ENCODE measurements around the gene NLGN1. TPM values are rescaled to one million over a fixed set of nuclear protein-coding genes. Genes with fewer than 3 reads are reported as not detected.

NLGN1 gene
- total RNA-seq, 1 donor from 2014 or later = 3.9 TPM

DNA sequence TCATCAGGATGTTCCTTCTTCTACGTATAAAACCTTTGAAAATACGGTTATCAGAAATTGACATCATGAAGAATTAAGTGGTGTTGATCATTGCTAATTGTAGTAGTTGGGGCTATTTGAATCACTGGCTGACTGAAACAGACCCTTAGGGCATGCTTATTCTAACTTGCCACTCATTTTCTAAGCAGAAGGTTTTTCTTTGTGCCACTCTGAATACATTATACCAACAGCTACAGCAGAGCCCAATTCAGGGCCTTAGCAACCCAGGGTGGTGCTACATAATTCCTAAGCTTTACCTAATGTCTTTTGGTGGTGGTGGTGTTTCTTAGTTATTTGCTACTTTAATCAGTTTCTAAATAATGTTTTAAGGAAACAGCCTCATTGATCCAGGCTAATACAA, 524.2 kb downstream of the NLGN1 start:
- intact Hi-C loops (cut with DNase I) = no loop called here
- no peaks in the 10 kb centered on the region for H3K9me3 ChIP-seq
- ATAC-seq = no peak

GRCh38 chr3:173923204-173923603, 525.7 kb downstream of the NLGN1 start:
- ATAC-seq = no peak
- Histone ChIP-seq H3K4me1 (no peaks in the 10 kb centered on the region), H3K27me3 (ENCODE audit: low read depth) (no peaks in the 10 kb centered on the region), H3K27ac (no peak overlapping the region), H3K36me3 (no peaks in the 10 kb centered on the region), H3K9me3 (no peaks in the 10 kb centered on the region), H3K4me3 (no peak overlapping the region)
- no peak for TF ChIP-seq CTCF (IDR thresholded peaks at IDR 0.05)
- no peak for DNase-seq
- intact Hi-C loops (cut with DNase I) = no loop called here

More for the DNA sequence above, 524.2 kb downstream of the NLGN1 start:
- H3K27ac ChIP-seq = no peak overlapping the region
- no peak for TF ChIP-seq CTCF (IDR thresholded peaks at IDR 0.05)
- no peaks in the 10 kb centered on the region for H3K27me3 ChIP-seq (ENCODE audit: low read depth)
- H3K4me1 ChIP-seq = no peaks in the 10 kb centered on the region
- DNase-seq = no peak
- no peak overlapping the region for H3K4me3 ChIP-seq
- H3K36me3 ChIP-seq = no peaks in the 10 kb centered on the region

- DNase-seq (no peak), ATAC-seq (no peak)
- no peak for TF ChIP-seq CTCF (IDR thresholded peaks at IDR 0.05)
- Histone ChIP-seq H3K27ac (no peak overlapping the region), H3K4me1 (no peaks in the 10 kb centered on the region), H3K9me3 (no peaks in the 10 kb centered on the region), H3K4me3 (no peak overlapping the region), H3K36me3 (no peaks in the 10 kb centered on the region), H3K27me3 (ENCODE audit: low read depth) (no peaks in the 10 kb centered on the region)
- intact Hi-C loops (cut with DNase I) = no loop called here
Measured at GRCh38 chr3:173930251-173930650, 532.7 kb downstream of the NLGN1 start.

- Histone ChIP-seq H3K4me1 (no peaks in the 10 kb centered on the region), H3K4me3 (no peak overlapping the region), H3K9me3 (no peaks in the 10 kb centered on the region), H3K36me3 (no peaks in the 10 kb centered on the region), H3K27me3 (ENCODE audit: low read depth) (no peaks in the 10 kb centered on the region), H3K27ac (no peak overlapping the region)
- no peak for TF ChIP-seq CTCF (IDR thresholded peaks at IDR 0.05)
- intact Hi-C loops (cut with DNase I) = no loop called here
- no peak for DNase-seq
- ATAC-seq = no peak
Measured at GRCh38 chr3:173932624-173933023, 535.1 kb downstream of the NLGN1 start.

GRCh38 chr3:173933113-173933512, 535.6 kb downstream of the NLGN1 start:
- H3K4me3 ChIP-seq = no peak overlapping the region
- H3K36me3 ChIP-seq = no peaks in the 10 kb centered on the region
- intact Hi-C loops (cut with DNase I) = no loop called here
- no peak for TF ChIP-seq CTCF (IDR thresholded peaks at IDR 0.05)
- no peak overlapping the region for H3K27ac ChIP-seq
- H3K4me1 ChIP-seq = no peaks in the 10 kb centered on the region
- no peaks in the 10 kb centered on the region for H3K9me3 ChIP-seq
- ATAC-seq = no peak
- H3K27me3 ChIP-seq (ENCODE audit: low read depth) = no peaks in the 10 kb centered on the region
- no peak for DNase-seq

DNA sequence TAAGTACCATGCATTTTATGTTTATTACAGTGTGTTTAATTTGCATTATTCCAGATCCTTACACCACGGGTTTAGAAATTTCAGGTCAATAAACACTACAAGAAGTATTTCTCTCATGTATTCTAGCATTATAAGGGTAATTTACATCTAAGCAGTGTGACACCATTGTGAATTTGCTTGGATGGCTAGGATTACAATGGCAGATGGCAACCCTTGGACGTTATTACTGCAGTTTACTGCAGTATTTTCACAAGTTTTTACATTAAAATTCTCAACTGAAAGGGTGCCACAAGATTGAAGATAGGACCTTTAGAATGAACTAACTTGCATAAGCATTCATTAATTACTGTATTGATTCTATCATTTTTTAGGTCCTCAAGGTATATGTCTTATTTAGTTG, 538.8 kb downstream of the NLGN1 start:
- intact Hi-C loops (cut with DNase I) = no loop called here
- no peak for TF ChIP-seq CTCF (IDR thresholded peaks at IDR 0.05)
- Histone ChIP-seq H3K9me3 (no peaks in the 10 kb centered on the region), H3K4me3 (no peak overlapping the region), H3K36me3 (no peaks in the 10 kb centered on the region), H3K27ac (no peak overlapping the region), H3K4me1 (no peaks in the 10 kb centered on the region), H3K27me3 (ENCODE audit: low read depth) (no peaks in the 10 kb centered on the region)
- DNase-seq = no peak
- ATAC-seq = no peak

Measured in lower lobe of right lung (tissue), 2 donors.